ENCODE results near the gene MED28. TPM values are rescaled to one million over a fixed set of nuclear protein-coding genes. Genes with fewer than 3 reads are reported as not detected.

The MED28 gene
- total and polyA plus RNA-seq, 3 donors from 2014 or later, result 22.8 to 51.7 (median 27.3) TPM

GRCh38 chr4:17623451-17624001, 9.1 kb downstream of the MED28 start:
- intact Hi-C loops (cut with DNase I; ENCODE audit: low total_unique reads), result no loop called here
- no peak for DNase-seq
- Histone ChIP-seq H3K4me1 (no peaks in the 10 kb centered on the region), H3K27me3 (no peaks in the 10 kb centered on the region), H3K36me3 (ENCODE audit: low read depth, missing control alignments) (no peaks in the 10 kb centered on the region), H3K4me3 (no peak overlapping the region), H3K27ac (no peak overlapping the region), H3K9me3 (no peaks in the 10 kb centered on the region)
- TF ChIP-seq POLR2A (IDR thresholded peaks at IDR 0.05) (no peak), CTCF (IDR thresholded peaks at IDR 0.05) (no peak)
- 87 to 91% methylated on average over 7 of the region's 7 CpGs for WGBS, 2 donors

- H3K4me3 ChIP-seq, result no peak overlapping the region
- no peaks in the 10 kb centered on the region for H3K27me3 ChIP-seq
- H3K27ac ChIP-seq, result no peak overlapping the region
- H3K9me3 ChIP-seq, result no peaks in the 10 kb centered on the region
- WGBS, 2 donors, result 70 to 85% methylated on average over 2 of the region's 2 CpGs
- DNase-seq, result no peak
- no peaks in the 10 kb centered on the region for H3K36me3 ChIP-seq (ENCODE audit: low read depth, missing control alignments)
- TF ChIP-seq CTCF (IDR thresholded peaks at IDR 0.05) (no peak), POLR2A (IDR thresholded peaks at IDR 0.05) (no peak)
- H3K4me1 ChIP-seq, result no peaks in the 10 kb centered on the region
- intact Hi-C loops (cut with DNase I; ENCODE audit: low total_unique reads), result no loop called here
Measured at GRCh38 chr4:17624821-17625220, 10.4 kb downstream of the MED28 start.

- Histone ChIP-seq H3K27ac (no peak overlapping the region), H3K27me3 (no peaks in the 10 kb centered on the region), H3K4me1 (no peaks in the 10 kb centered on the region), H3K4me3 (no peak overlapping the region), H3K36me3 (ENCODE audit: low read depth, missing control alignments) (no peaks in the 10 kb centered on the region), H3K9me3 (no peaks in the 10 kb centered on the region)
- no peak for DNase-seq
- intact Hi-C loops (cut with DNase I; ENCODE audit: low total_unique reads), result no loop called here
- no peak for TF ChIP-seq CTCF (IDR thresholded peaks at IDR 0.05)
- TF ChIP-seq POLR2A (IDR thresholded peaks at IDR 0.05), result no peak
- WGBS, 2 donors, result 93 to 94% methylated on average over 4 of the region's 4 CpGs
Measured at GRCh38 chr4:17630228-17630627, 15.8 kb downstream of the MED28 start.

DNA sequence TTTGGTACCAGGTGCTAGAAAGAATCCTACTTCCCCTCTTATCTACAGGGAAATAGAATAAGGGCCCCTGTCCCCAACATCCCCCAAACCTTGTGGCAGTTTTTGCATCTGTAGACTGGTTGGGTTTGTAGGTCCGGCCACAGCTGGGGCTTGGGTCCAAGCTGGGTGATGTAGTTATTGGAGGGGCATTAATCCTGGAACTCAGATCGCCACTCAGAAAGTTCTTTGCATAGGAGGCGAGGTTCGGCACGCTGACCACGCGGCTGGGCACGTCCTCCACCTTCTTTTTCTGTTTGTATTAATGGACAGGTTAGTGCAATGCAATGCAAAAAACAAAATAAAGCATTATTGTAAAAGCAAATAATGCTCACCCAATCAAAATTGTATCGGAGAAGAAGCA, 19.2 kb downstream of the MED28 start:
- WGBS, 2 donors, result 95 to 96% methylated on average over 9 of the region's 9 CpGs
- DNase-seq, result no peak
- H3K9me3 ChIP-seq, result no peaks in the 10 kb centered on the region
- no peaks in the 10 kb centered on the region for H3K36me3 ChIP-seq (ENCODE audit: low read depth, missing control alignments)
- intact Hi-C loops (cut with DNase I; ENCODE audit: low total_unique reads), result no loop called here
- TF ChIP-seq CTCF (IDR thresholded peaks at IDR 0.05) (no peak), POLR2A (IDR thresholded peaks at IDR 0.05) (no peak)
- no peaks in the 10 kb centered on the region for H3K27me3 ChIP-seq
- no peak overlapping the region for H3K27ac ChIP-seq
- no peaks in the 10 kb centered on the region for H3K4me1 ChIP-seq
- H3K4me3 ChIP-seq, result no peak overlapping the region

DNA sequence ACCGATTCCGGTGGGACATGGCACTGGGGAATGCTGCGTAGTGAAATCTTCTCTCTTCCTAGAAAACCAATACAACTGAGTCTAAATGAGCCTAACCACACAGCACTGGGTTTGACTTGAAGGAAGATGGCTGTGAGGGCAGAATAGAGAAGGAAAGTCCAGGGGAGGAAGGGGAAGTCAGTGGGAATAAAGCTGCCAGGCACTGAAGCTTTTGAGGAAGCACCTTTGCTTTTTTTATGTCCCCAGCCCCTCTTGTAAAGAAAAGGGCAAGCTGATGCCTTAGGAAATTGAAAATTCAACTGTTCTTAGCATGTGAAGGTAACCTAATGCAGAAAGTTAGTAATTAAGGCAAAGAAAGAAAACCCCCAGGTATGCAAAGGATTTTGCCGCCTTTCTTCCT, 20.6 kb downstream of the MED28 start:
- Histone ChIP-seq H3K27me3 (no peaks in the 10 kb centered on the region), H3K9me3 (no peaks in the 10 kb centered on the region), H3K27ac (no peak overlapping the region), H3K4me1 (no peaks in the 10 kb centered on the region), H3K4me3 (no peak overlapping the region), H3K36me3 (ENCODE audit: low read depth, missing control alignments) (no peaks in the 10 kb centered on the region)
- WGBS, 2 donors, result 97 to 98% methylated on average over 4 of the region's 4 CpGs
- no peak for DNase-seq
- intact Hi-C loops (cut with DNase I; ENCODE audit: low total_unique reads), result loop anchor here (5.0 kb wide), 1 partner anchor 88 kb away; no protein-coding TSS in a partner anchor
- TF ChIP-seq CTCF (IDR thresholded peaks at IDR 0.05), result no peak
- TF ChIP-seq POLR2A (IDR thresholded peaks at IDR 0.05), result no peak
